Upper lobe of left lung (tissue), 4 donors: ENCODE measurements around the gene PZP.

ENCODE experiments used
- CTCF ChIP-seq, 6 experiments: fragments of 450-650 bp in 4 of 6; fragments of 200-600 bp in 2 of 6; sonication (generic) in 2 of 6; IDR thresholded peaks; one replicate each; pipeline ENCODE4 v1.5.1; 2016 to 2019; ENCODE audit warnings: antibody characterized with exemption in 6 of 6
- EP300 ChIP-seq, 4 donors: sonication (generic); formaldehyde crosslinking; IDR thresholded peaks; one replicate each; pipeline ENCODE4 v1.5.1; 2017; ENCODE audit warnings: antibody characterized with exemption in 4 of 4, control low read depth in 2 of 4
- POLR2A ChIP-seq, 4 donors: fragments of 450-650 bp; IDR thresholded peaks; one replicate each; pipeline ENCODE4 v1.5.1; 2016 to 2017; ENCODE audit warnings: antibody characterized with exemption in 4 of 4, mild to moderate bottlenecking in 2 of 4
- POLR2AphosphoS5 ChIP-seq, 2 donors: sonication (generic); formaldehyde crosslinking; IDR thresholded peaks; one replicate each; pipeline ENCODE4 v1.5.1; 2017; ENCODE audit warnings: antibody characterized with exemption in 2 of 2

- no peak for TF ChIP-seq POLR2A (IDR thresholded peaks at IDR 0.05)
- TF ChIP-seq CTCF (IDR thresholded peaks at IDR 0.05): no peak
- TF ChIP-seq POLR2AphosphoS5 (IDR thresholded peaks at IDR 0.05): no peak
- no peak for TF ChIP-seq EP300 (IDR thresholded peaks at IDR 0.05)
Measured at GRCh38 chr12:9255837-9256236, 47.6 kb upstream of the PZP start.
